ENCODE measurements around the gene CCDC78.
A peak's percentile ranks its signal among the peaks of the same experiment; 100 is the strongest.

The CCDC78 gene

GRCh38 chr16:676913-677312, 49.3 kb downstream of the CCDC78 start:
- DNase-seq: peak; percentile 65 to 82

GRCh38 chr16:676565-676902, 49.7 kb downstream of the CCDC78 start:
- no peak for DNase-seq

GRCh38 chr16:675884-676564, 50.2 kb downstream of the CCDC78 start:
- DNase-seq: no peak

GRCh38 chr16:674968-675883, 51.0 kb downstream of the CCDC78 start, which contains the start of gene RHBDL1:
TSS of gene RHBDL1 (plus strand) at chr16:675671. CDS start at chr16:675791, 120 bp downstream.
- DNase-seq: no peak

- no peak for DNase-seq
Measured at GRCh38 chr16:674214-674881, 51.9 kb downstream of the CCDC78 start.

GRCh38 chr16:673399-673991, 52.7 kb downstream of the CCDC78 start:
- no peak for DNase-seq

- no peak for DNase-seq
Measured at GRCh38 chr16:672851-673250, 53.4 kb downstream of the CCDC78 start.
